GM10248 (cell line): ENCODE measurements around the gene HEATR5A.
"Not testable (repeated sequence)": the region's sequence is repeated elsewhere in the genome, so short reads cannot be mapped to it uniquely, and the experiment has no call there.

Source experiments
- CTCF ChIA-PET: fragments of 300-600 bp; sonication (Branson Sonifier 250); formaldehyde crosslinking; extraction: SDS; loops from one replicate; lab custom pipeline; 2021; ENCODE audit warnings: antibody characterized with exemption; lab: Yijun Ruan, JAX
- POLR2A ChIA-PET: fragments of 350-650 bp; sonication (Branson Sonifier 250); formaldehyde crosslinking; extraction: SDS; loops from one replicate; lab custom pipeline; 2020; ENCODE audit warnings: antibody characterized with exemption; lab: Yijun Ruan, JAX
- DNase-seq: peaks from one replicate; pipeline ENCODE4 v3.0.0; 2012; ENCODE audit errors: extremely low spot score
- TF ChIP-seq, protein P1 (sequence below): IDR thresholded peaks from 2 replicates; pipeline ENCODE4 v1.5.1; 2012; ENCODE audit warnings: mild to moderate bottlenecking, low read depth; ENCODE audit errors: extremely low read depth, missing control alignments, control extremely low read depth

The HEATR5A gene

DNA sequence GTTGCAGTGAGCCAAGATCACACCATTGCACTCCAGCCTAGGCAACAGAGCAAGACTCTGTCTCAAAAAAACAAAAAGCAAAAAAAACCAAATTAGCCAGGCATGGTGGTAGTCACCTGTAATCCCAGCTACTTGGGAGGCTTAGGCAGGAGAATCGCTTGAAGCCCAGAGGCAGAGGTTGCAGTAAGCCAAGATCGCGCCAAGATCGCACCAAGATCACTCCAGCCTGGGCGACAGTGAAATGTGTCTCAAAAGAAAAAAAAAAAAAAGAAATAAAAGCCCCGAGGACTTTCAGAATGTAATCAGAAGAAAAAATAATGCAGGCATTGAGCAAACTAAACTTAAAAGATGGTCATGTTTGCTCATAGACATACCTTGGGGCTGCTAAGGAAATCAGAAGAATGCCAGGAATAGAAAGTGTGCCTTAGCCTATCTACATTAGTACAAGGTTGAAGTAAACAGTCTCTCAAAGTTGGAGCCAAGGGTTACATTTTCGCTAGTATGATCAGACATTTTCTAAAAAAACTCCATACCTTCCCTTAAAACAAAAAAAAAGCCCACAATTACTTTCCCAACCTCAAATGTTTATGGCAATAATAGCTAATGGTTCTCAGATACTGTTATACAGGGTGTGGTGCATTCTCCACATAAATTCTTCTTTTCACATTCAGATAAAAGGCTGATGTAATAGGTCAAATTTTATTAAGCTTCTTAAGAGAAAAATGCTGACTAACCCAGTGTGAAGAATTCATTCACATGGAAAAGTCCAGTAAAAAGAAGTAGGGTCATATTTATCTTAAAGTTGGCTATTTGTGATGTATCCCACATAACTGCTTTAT, 21.1 kb upstream of the HEATR5A start:
- no peak for DNase-seq
- TF ChIP-seq, protein P1, sequence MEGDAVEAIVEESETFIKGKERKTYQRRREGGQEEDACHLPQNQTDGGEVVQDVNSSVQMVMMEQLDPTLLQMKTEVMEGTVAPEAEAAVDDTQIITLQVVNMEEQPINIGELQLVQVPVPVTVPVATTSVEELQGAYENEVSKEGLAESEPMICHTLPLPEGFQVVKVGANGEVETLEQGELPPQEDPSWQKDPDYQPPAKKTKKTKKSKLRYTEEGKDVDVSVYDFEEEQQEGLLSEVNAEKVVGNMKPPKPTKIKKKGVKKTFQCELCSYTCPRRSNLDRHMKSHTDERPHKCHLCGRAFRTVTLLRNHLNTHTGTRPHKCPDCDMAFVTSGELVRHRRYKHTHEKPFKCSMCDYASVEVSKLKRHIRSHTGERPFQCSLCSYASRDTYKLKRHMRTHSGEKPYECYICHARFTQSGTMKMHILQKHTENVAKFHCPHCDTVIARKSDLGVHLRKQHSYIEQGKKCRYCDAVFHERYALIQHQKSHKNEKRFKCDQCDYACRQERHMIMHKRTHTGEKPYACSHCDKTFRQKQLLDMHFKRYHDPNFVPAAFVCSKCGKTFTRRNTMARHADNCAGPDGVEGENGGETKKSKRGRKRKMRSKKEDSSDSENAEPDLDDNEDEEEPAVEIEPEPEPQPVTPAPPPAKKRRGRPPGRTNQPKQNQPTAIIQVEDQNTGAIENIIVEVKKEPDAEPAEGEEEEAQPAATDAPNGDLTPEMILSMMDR: no peak
- CTCF ChIA-PET: interaction anchor here (0.9 to 1.0 kb wide), 2 partner anchors 8 to 12 kb away, joined by 3 read pairs; no protein-coding TSS in a partner anchor
- POLR2A ChIA-PET: no interaction called here

DNA sequence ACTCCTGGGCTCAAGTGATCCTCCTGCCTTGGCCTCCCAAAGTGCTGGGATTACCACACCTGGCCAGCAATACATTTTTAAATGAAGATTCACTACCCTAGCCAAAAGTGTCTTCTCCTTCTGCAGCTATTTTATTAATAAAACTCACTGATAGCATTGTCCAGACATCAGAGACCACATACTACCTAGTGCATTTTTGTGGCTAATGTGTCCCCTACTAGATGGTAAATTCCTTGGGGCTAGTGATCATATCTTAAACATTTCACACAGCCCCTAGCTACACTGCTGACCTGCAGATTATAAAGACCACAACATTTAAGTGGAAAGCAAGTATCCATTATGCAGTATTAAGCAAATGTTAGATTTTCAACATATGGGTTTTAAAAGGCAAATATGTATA, 19.9 kb upstream of the HEATR5A start:
- ChIA-PET CTCF (interaction anchor here (2.2 kb wide), 1 partner anchor 9 kb away, joined by 10 read pairs; no protein-coding TSS in a partner anchor), POLR2A (no interaction called here)
- no peak for DNase-seq
- TF ChIP-seq, protein P1: no peak

DNA sequence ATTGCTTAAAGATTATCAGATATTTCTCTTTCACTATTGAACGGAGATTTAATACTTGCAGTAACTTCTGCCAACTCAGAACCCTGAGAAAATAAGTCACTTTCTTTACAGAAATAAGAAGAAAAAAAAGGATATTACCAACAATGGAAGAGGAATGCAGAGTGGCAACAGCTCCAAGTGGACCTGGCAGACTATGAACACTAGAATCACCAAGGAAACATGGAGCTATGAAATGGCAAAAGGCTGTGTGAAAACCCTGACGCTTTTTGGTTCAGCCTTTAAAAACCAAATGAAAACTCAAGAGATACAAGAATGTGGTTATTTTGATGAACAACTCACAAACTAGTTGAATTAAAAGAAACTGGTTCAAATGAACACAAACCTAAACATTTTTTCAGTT, 19.2 kb upstream of the HEATR5A start:
- DNase-seq: no peak
- CTCF ChIA-PET: interaction anchor here (1.3 to 2.2 kb wide), 2 partner anchors 10 to 44 kb away, joined by 3 to 10 read pairs; no protein-coding TSS in a partner anchor
- TF ChIP-seq, protein P1: no peak
- POLR2A ChIA-PET: no interaction called here

DNA sequence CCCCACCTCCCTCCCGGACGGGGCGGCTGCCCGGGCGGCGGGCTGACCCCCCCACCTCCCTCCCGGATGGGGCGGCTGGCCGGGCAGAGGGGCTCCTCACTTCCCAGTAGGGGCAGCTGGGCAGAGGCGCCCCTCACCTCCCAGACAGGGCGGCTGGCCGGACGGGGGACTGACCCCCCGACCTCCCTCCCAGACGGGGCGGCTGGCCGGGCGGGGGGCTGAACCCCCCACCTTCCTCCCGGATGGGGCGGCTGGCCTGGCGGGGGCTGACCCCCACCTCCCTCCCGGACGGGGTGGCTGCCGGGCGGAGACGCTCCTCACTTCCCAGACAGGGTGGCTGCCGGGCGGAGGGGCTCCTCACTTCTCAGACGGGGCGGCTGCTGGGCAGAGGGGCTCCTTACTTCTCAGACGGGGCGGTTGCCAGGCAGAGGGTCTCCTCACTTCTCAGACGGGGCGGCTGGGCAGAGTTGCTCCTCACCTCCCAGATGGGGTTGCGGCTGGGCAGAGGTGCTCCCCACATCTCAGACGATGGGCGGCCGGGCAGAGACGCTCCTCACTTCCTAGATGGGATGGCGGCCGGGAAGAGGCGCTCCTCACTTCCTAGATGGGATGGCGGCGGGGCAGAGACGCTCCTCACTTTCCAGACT, 16.8 kb upstream of the HEATR5A start:
- POLR2A ChIA-PET, CTCF ChIA-PET, DNase-seq: not testable (repeated sequence)

- ChIA-PET POLR2A (interaction anchor here (0.8 kb wide), 1 partner anchor 15 kb away, joined by 3 read pairs; the partner anchor contains the start of gene HEATR5A), CTCF (interaction anchor here (1.4 to 2.3 kb wide), 4 partner anchors 14 to 23 kb away, joined by 4 to 10 read pairs (median 6); partner anchors contain the start of gene HEATR5A)
- TF ChIP-seq, protein P1: no peak
- no peak for DNase-seq
These were observed 14.9 kb upstream of the HEATR5A start for GRCh38 chr14:31435276-31435675.

- ChIA-PET CTCF (interaction anchor here (1.5 kb wide), 1 partner anchor 22 kb away, joined by 4 read pairs; no protein-coding TSS in a partner anchor), POLR2A (no interaction called here)
- DNase-seq: no peak
- TF ChIP-seq, protein P1: no peak
These were observed 10.4 kb upstream of the HEATR5A start for GRCh38 chr14:31430634-31431264.
